WI38 (cell line): ENCODE results near the gene NOD2.

ENCODE experiments used
- H3K4me3 ChIP-seq: 2 replicates; pipeline ENCODE4 v1.5.1; 2011; ENCODE audit warnings: low read depth, mild to moderate bottlenecking, control low read depth, low read length
- CTCF ChIP-seq: IDR thresholded peaks from 2 replicates; pipeline ENCODE4 v1.5.1; 2012; ENCODE audit warnings: low read depth, mild to moderate bottlenecking, control low read depth, low read length

NOD2 gene

DNA sequence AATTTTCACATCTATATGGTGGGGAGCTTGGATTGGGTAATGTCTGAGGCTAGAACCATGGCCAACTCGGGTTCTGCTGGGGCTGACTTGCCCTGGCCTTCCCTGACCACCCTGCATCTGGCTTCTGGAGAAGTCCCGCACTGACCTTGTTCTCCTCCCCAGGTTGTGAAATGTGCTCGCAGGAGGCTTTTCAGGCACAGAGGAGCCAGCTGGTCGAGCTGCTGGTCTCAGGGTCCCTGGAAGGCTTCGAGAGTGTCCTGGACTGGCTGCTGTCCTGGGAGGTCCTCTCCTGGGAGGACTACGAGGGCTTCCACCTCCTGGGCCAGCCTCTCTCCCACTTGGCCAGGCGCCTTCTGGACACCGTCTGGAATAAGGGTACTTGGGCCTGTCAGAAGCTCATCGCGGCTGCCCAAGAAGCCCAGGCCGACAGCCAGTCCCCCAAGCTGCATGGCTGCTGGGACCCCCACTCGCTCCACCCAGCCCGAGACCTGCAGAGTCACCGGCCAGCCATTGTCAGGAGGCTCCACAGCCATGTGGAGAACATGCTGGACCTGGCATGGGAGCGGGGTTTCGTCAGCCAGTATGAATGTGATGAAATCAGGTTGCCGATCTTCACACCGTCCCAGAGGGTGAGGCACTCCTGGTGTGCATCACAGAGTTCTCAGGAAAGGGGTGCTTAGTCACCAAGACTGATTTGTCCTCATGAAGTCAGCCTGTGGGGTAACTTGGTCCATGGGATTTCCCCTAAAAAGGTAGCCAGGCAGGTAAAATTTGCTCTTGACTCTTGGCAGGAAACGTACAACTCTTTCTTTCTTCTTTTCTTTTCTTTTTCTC lies 6.1 kb downstream of the NOD2 start:
- TF ChIP-seq CTCF: no peak
- H3K4me3 ChIP-seq: no peak overlapping the region

DNA sequence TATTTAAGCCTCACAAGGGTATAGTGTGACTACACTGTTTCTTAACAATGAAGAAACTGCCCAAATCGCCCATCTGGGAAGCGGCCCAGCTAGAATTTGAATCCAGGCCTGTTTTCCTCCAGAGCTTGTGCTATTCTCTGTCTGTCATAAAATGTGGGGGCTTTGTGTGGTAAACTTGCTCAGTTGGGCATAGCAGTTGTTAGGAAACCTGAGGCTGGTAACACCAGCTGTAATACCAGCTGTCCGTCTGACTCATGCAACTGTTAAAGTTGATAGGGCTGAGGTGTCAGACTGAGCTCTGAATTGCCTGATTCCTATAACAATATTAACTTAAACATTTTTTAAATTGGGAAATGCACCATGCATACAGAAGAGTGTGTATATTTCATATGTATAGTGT lies 9.3 kb downstream of the NOD2 start:
- H3K4me3 ChIP-seq: no peak overlapping the region
- no peak for TF ChIP-seq CTCF

DNA sequence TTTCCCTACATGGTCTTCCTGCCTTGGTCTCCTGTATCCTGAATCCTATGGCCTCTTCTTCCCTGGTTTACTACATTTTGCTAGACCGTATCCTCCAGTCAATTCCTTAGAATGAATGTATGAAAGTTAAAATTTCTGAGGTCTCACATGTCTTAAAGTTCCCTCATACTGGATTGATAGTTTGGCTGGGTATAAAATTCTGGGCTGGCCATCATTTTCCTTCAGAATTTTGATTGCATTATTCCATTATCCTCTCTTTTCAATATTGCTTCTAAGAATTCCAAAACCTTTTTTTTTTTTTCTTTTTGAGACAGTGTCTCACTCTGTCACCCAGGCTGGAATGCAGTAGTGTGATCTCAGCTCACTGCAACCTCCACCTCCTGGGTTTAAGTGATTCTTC lies 10.8 kb downstream of the NOD2 start:
- TF ChIP-seq CTCF: no peak
- H3K4me3 ChIP-seq: no peak overlapping the region

GRCh38 chr16:50705436-50706110 lies 12.2 kb downstream of the NOD2 start:
- no peak overlapping the region for H3K4me3 ChIP-seq
- no peak for TF ChIP-seq CTCF

GRCh38 chr16:50706250-50706649 lies 12.8 kb downstream of the NOD2 start:
- TF ChIP-seq CTCF: no peak

DNA sequence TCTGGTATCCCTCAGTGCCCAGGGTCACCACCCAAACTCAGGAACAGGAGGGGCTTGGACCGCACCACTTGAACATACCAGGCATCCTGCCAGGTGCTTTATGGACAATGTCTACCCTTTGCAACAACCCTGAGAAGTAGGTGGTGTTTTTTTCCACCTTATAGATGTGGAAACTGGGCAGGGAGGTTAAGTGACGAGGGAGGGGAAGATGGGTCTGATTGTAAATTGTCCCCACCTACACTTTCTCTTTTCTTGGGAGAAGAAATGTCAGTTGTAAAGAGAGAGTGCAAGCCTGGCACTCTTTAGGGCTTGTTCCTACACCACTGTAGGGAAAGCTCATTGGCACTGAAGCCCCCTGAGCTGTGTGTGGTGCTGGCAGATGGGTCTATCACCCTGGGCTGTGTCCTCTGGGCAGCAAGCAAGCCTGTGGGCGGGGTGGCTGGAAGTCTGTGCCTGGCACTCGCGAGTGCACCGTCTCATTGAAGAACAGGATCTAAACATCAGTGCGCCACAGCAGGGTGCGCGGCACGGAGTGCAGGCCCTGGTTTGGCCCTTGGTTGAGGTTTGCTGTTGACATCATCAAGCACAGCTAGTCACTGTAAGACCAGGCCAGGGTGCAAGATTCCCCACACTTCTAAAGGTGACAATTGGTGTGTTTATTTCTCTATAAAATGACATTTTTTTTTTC lies 15.1 kb downstream of the NOD2 start:
- H3K4me3 ChIP-seq: no peak overlapping the region
- no peak for TF ChIP-seq CTCF

More at GRCh38 chr16:50706250-50706649, 12.8 kb downstream of the NOD2 start:
- H3K4me3 ChIP-seq: no peak overlapping the region
